Activated T-helper 17 cell treated with anti-CD3 and anti-CD28 coated beads, Interleukin-2, amount 50 U/mL, for 72 hours (primary cell): ENCODE data around the gene OLFML2A. TPM values are rescaled to one million over a fixed set of nuclear protein-coding genes. Genes with fewer than 3 reads are reported as not detected.
"Not testable (repeated sequence)": the region's sequence is repeated elsewhere in the genome, so short reads cannot be mapped to it uniquely, and the experiment has no call there.

Experiments used
- ATAC-seq: fragments of 150-1000 bp; cut with Tn5 transposase; replicated peaks from 2 replicates; pipeline ENCODE4 v1.10.0; 2021; ENCODE audit warnings: mild to moderate bottlenecking, moderate library complexity
- H3K27ac Mint-ChIP-seq: one replicate; pipeline ENCODE4 v1.8.0; 2022; ENCODE audit warnings: mixed read lengths
- H3K27me3 Mint-ChIP-seq: one replicate; pipeline ENCODE4 v1.8.0; 2022; ENCODE audit warnings: mixed read lengths
- H3K36me3 Mint-ChIP-seq: one replicate; pipeline ENCODE4 v1.8.0; 2022; ENCODE audit warnings: low read depth, mild to moderate bottlenecking, mixed read lengths
- H3K4me1 Mint-ChIP-seq: one replicate; pipeline ENCODE4 v1.8.0; 2022; ENCODE audit warnings: mixed read lengths
- H3K4me3 Mint-ChIP-seq: one replicate; pipeline ENCODE4 v1.8.0; 2022; ENCODE audit warnings: mild to moderate bottlenecking, mixed read lengths
- H3K9me3 Mint-ChIP-seq: one replicate; pipeline ENCODE4 v1.8.0; 2022; ENCODE audit warnings: mixed read lengths
- total RNA-seq, 2 donors: library from RNA; stranded (reverse); gene quantifications; one replicate each; pipeline ENCODE4 v1.2.3, GENCODE V29; 2022

OLFML2A gene
- total RNA-seq, 2 donors from 2014 or later = not detected

- Mint-ChIP-seq H3K27me3 (peaks cover 53% of the 10 kb centered on the region), H3K4me3 (no peak overlapping the region), H3K9me3 (no peaks in the 10 kb centered on the region), H3K36me3 (peaks cover 9% of the 10 kb centered on the region), H3K4me1 (peaks cover 21% of the 10 kb centered on the region), H3K27ac (no peak overlapping the region)
- no peak for ATAC-seq
Measured at GRCh38 chr9:124767821-124768220, 9.1 kb upstream of the OLFML2A start.

GRCh38 chr9:124768334-124768733 is 8.6 kb upstream of the OLFML2A start:
- Mint-ChIP-seq H3K36me3 (peaks cover 9% of the 10 kb centered on the region), H3K9me3 (no peaks in the 10 kb centered on the region), H3K4me1 (peaks cover 22% of the 10 kb centered on the region), H3K4me3 (no peak overlapping the region), H3K27ac (no peak overlapping the region), H3K27me3 (peaks cover 48% of the 10 kb centered on the region)
- no peak for ATAC-seq

GRCh38 chr9:124768750-124769548 is 8.0 kb upstream of the OLFML2A start:
- H3K27ac Mint-ChIP-seq = no peak overlapping the region
- no peak for ATAC-seq
- H3K9me3 Mint-ChIP-seq = no peaks in the 10 kb centered on the region
- peaks cover 28% of the 10 kb centered on the region for H3K4me1 Mint-ChIP-seq
- H3K36me3 Mint-ChIP-seq = peaks cover 9% of the 10 kb centered on the region
- H3K4me3 Mint-ChIP-seq = peak overlapping the region; percentile 88
- H3K27me3 Mint-ChIP-seq = peaks cover 52% of the 10 kb centered on the region

GRCh38 chr9:124769549-124770358 is 7.2 kb upstream of the OLFML2A start:
- ATAC-seq = no peak
- peaks cover 32% of the 10 kb centered on the region for H3K4me1 Mint-ChIP-seq
- H3K9me3 Mint-ChIP-seq = no peaks in the 10 kb centered on the region
- H3K36me3 Mint-ChIP-seq = peaks cover 9% of the 10 kb centered on the region
- peak overlapping the region; percentile 33 for H3K27ac Mint-ChIP-seq
- H3K4me3 Mint-ChIP-seq = peak overlapping the region; percentile 88
- peaks cover 52% of the 10 kb centered on the region for H3K27me3 Mint-ChIP-seq

GRCh38 chr9:124770359-124771020 is 6.4 kb upstream of the OLFML2A start:
- no peak for ATAC-seq
- H3K4me3 Mint-ChIP-seq = peak overlapping the region; percentile 88
- peaks cover 32% of the 10 kb centered on the region for H3K4me1 Mint-ChIP-seq
- peaks cover 48% of the 10 kb centered on the region for H3K27me3 Mint-ChIP-seq
- H3K27ac Mint-ChIP-seq = peak overlapping the region; percentile 33
- H3K36me3 Mint-ChIP-seq = peaks cover 9% of the 10 kb centered on the region
- no peaks in the 10 kb centered on the region for H3K9me3 Mint-ChIP-seq

- Mint-ChIP-seq H3K4me1 (peaks cover 32% of the 10 kb centered on the region), H3K36me3 (peaks cover 9% of the 10 kb centered on the region)
Measured at GRCh38 chr9:124771021-124771866, 5.7 kb upstream of the OLFML2A start, which contains the start of gene NR6A1. Gene NR6A1 (minus strand): TSS chr9:124771311.

GRCh38 chr9:124771867-124772679 is 4.9 kb upstream of the OLFML2A start:
- peaks cover 9% of the 10 kb centered on the region for H3K36me3 Mint-ChIP-seq
- H3K4me3 Mint-ChIP-seq = peak overlapping the region; percentile 88
- no peaks in the 10 kb centered on the region for H3K9me3 Mint-ChIP-seq
- H3K27me3 Mint-ChIP-seq = peaks cover 49% of the 10 kb centered on the region
- peak overlapping the region; percentile 87 for H3K27ac Mint-ChIP-seq
- H3K4me1 Mint-ChIP-seq = peaks cover 32% of the 10 kb centered on the region
- no peak for ATAC-seq

More at GRCh38 chr9:124771021-124771866, 5.7 kb upstream of the OLFML2A start, which contains the start of gene NR6A1:
- Mint-ChIP-seq H3K27me3 (peaks cover 51% of the 10 kb centered on the region), H3K4me3 (peak within 1 kb of the TSS; percentile 88), H3K27ac (peak within 1 kb of the TSS; percentile 87), H3K9me3 (no peaks in the 10 kb centered on the region)
- peak; percentile 88 for ATAC-seq

GRCh38 chr9:124772877-124773276 is 4.1 kb upstream of the OLFML2A start:
- H3K9me3 Mint-ChIP-seq, H3K27ac Mint-ChIP-seq, H3K36me3 Mint-ChIP-seq, ATAC-seq: not testable (repeated sequence)
- Mint-ChIP-seq H3K4me3 (peak overlapping the region; percentile 88), H3K27me3 (peaks cover 42% of the 10 kb centered on the region), H3K4me1 (peaks cover 32% of the 10 kb centered on the region)

- H3K27me3 Mint-ChIP-seq = peaks cover 40% of the 10 kb centered on the region
- ATAC-seq = no peak
- H3K4me3 Mint-ChIP-seq = no peak overlapping the region
- H3K27ac Mint-ChIP-seq = no peak overlapping the region
- H3K36me3 Mint-ChIP-seq = peaks cover 9% of the 10 kb centered on the region
- H3K4me1 Mint-ChIP-seq = peaks cover 32% of the 10 kb centered on the region
- no peaks in the 10 kb centered on the region for H3K9me3 Mint-ChIP-seq
Measured at GRCh38 chr9:124773473-124774128, 3.3 kb upstream of the OLFML2A start.

- H3K4me3 Mint-ChIP-seq = peak overlapping the region; percentile 5
- H3K4me1 Mint-ChIP-seq = peaks cover 28% of the 10 kb centered on the region
- no peaks in the 10 kb centered on the region for H3K9me3 Mint-ChIP-seq
- peak; percentile 59 for ATAC-seq
- H3K27ac Mint-ChIP-seq = peak overlapping the region; percentile 41
- peaks cover 32% of the 10 kb centered on the region for H3K27me3 Mint-ChIP-seq
- peaks cover 5% of the 10 kb centered on the region for H3K36me3 Mint-ChIP-seq
Measured at GRCh38 chr9:124774129-124774978, 2.6 kb upstream of the OLFML2A start.

GRCh38 chr9:124776618-124776953 is 347 bp upstream of the OLFML2A start:
- no peaks in the 10 kb centered on the region for H3K9me3 Mint-ChIP-seq
- H3K27ac Mint-ChIP-seq = no peak overlapping the region
- ATAC-seq = no peak
- no peaks in the 10 kb centered on the region for H3K36me3 Mint-ChIP-seq
- H3K4me3 Mint-ChIP-seq = peak overlapping the region; percentile 62
- H3K27me3 Mint-ChIP-seq = peaks cover 22% of the 10 kb centered on the region
- peaks cover 18% of the 10 kb centered on the region for H3K4me1 Mint-ChIP-seq
